ENCODE measurements around the gene YY1. TPM values are rescaled to one million over a fixed set of nuclear protein-coding genes. Genes with fewer than 3 reads are reported as not detected.

The YY1 gene
- total and polyA plus RNA-seq, 2 experiments from 2014 or later, result 88.2 to 128 TPM

DNA sequence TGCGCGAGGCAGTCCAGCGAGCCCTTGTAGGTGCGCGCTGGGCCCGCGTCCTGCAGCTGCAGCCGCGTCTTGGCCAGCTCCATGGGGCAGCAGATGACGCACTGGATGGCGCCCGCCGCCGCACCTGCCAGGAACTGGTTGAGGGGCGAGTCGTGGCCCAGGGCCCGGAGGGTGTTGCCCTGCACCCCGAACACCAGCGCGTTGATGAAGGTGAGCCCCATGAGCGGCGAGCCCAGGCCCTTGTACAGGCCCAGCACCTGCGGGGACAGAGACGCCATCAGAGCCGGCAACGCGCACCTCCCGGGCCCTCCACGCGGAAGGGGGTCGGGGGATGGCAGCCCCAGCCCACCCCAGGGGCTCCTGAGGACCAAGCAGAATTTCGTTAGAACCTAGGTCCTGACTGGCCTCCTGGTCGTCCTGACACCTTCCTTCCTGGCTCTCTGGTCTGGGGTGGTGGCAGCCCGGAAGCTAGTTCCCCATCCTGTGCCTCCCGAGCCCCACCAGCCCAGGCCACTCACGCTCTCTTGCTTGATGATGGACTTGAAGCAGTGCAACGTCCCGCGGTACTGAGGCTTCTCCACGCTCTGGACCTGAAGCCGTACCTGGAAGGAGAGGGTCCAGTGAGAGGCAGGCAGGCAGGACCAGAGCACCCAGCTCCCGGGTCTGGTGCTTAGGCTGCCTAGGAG is 54.0 kb downstream of the YY1 start:
- Mint-ChIP-seq H3K4me3 (no peak overlapping the region), H3K36me3 (ENCODE audit: low read depth) (peaks cover 46% of the 10 kb centered on the region)
- TF ChIP-seq EZH2phosphoT487 (IDR thresholded peaks at IDR 0.05; ENCODE audit: unreplicated experiment), result no peak
- TF ChIP-seq, protein P1, sequence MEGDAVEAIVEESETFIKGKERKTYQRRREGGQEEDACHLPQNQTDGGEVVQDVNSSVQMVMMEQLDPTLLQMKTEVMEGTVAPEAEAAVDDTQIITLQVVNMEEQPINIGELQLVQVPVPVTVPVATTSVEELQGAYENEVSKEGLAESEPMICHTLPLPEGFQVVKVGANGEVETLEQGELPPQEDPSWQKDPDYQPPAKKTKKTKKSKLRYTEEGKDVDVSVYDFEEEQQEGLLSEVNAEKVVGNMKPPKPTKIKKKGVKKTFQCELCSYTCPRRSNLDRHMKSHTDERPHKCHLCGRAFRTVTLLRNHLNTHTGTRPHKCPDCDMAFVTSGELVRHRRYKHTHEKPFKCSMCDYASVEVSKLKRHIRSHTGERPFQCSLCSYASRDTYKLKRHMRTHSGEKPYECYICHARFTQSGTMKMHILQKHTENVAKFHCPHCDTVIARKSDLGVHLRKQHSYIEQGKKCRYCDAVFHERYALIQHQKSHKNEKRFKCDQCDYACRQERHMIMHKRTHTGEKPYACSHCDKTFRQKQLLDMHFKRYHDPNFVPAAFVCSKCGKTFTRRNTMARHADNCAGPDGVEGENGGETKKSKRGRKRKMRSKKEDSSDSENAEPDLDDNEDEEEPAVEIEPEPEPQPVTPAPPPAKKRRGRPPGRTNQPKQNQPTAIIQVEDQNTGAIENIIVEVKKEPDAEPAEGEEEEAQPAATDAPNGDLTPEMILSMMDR (conservative IDR thresholded peaks at IDR 0.05; ENCODE audit: low read depth in 2 of 2), result no peak
- TF ChIP-seq, protein P2, sequence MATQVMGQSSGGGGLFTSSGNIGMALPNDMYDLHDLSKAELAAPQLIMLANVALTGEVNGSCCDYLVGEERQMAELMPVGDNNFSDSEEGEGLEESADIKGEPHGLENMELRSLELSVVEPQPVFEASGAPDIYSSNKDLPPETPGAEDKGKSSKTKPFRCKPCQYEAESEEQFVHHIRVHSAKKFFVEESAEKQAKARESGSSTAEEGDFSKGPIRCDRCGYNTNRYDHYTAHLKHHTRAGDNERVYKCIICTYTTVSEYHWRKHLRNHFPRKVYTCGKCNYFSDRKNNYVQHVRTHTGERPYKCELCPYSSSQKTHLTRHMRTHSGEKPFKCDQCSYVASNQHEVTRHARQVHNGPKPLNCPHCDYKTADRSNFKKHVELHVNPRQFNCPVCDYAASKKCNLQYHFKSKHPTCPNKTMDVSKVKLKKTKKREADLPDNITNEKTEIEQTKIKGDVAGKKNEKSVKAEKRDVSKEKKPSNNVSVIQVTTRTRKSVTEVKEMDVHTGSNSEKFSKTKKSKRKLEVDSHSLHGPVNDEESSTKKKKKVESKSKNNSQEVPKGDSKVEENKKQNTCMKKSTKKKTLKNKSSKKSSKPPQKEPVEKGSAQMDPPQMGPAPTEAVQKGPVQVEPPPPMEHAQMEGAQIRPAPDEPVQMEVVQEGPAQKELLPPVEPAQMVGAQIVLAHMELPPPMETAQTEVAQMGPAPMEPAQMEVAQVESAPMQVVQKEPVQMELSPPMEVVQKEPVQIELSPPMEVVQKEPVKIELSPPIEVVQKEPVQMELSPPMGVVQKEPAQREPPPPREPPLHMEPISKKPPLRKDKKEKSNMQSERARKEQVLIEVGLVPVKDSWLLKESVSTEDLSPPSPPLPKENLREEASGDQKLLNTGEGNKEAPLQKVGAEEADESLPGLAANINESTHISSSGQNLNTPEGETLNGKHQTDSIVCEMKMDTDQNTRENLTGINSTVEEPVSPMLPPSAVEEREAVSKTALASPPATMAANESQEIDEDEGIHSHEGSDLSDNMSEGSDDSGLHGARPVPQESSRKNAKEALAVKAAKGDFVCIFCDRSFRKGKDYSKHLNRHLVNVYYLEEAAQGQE (IDR thresholded peaks at IDR 0.05; ENCODE audit: unreplicated experiment), result no peak
- TF ChIP-seq ZNF114 (CRISPR knock-in tag; IDR thresholded peaks at IDR 0.05), result no peak
- no peak for TF ChIP-seq CREB1 (CRISPR knock-in tag; IDR thresholded peaks at IDR 0.05; ENCODE audit: low read depth)

DNA sequence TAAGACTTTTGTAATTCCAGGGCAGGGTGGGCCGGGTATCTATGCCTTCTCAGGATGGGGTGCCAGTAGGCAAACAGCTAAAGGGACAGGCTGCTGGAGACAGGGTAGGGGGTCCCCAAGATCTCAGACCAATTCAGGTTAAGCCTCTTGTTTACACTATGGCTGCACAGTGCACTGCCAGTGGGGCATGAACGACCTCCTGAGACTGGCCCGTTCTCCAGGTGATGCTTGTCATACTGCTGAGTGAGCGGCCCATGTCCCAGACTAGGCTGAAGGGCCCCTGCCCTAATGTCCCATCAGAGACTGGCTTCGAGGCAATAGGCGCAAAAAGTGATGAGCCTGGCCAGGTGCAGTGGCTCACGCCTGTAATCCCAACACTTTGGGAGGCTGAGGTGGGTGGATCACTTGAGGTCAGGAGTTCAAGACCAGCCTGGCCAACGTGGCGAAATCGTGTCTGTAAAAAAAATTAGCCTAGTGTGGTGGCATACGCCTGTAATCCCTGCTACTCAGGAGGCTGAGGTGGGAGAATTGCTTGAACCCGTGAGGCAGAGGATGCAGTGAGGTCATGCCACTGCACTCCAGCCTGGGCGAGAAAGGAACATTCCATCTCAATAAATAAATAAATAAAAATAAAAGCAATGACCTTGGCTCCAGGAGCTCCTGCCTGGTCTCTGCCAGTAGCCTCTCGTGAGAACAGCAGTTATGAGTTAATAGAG is 54.7 kb downstream of the YY1 start:
- 0 out of 2 replicates have a peak, but pooled peaks cover 2% of the 10 kb centered on the region for H3K79me2 ChIP-seq (replicated peaks; ENCODE audit: insufficient read depth)
- peaks cover 53% of the 10 kb centered on the region for H3K36me3 Mint-ChIP-seq (ENCODE audit: low read depth)
- no peak for DNase-seq (ENCODE audit: low spot score)
- TF ChIP-seq CREB1 (CRISPR knock-in tag; IDR thresholded peaks at IDR 0.05; ENCODE audit: low read depth), result no peak
- no peak for TF ChIP-seq STAT1 (IDR thresholded peaks at IDR 0.05; ENCODE audit: unreplicated experiment)
- TF ChIP-seq JUNB (IDR thresholded peaks at IDR 0.05; ENCODE audit: unreplicated experiment), result no peak
- TF ChIP-seq EZH2phosphoT487 (IDR thresholded peaks at IDR 0.05; ENCODE audit: unreplicated experiment), result no peak
- no peak for TF ChIP-seq ZNF114 (CRISPR knock-in tag; IDR thresholded peaks at IDR 0.05)
- TF ChIP-seq EZH2 (IDR thresholded peaks at IDR 0.05; ENCODE audit: low read depth, unreplicated experiment), result no peak

More for the DNA sequence above, 54.0 kb downstream of the YY1 start:
- Histone ChIP-seq H2AFZ (no peak overlapping the region), H3K4me1 (ENCODE audit: insufficient read depth) (no peaks in the 10 kb centered on the region), H3K27ac (ENCODE audit: low read depth) (no peak overlapping the region), H4K20me1 (replicated peaks; ENCODE audit: insufficient read depth) (peaks cover 31% of the 10 kb centered on the region), H3K36me3 (ENCODE audit: insufficient read depth) (no peaks in the 10 kb centered on the region; the same call in 1 of the 2 replicates), H3F3A (replicated peaks; ENCODE audit: low read depth) (peaks cover 8% of the 10 kb centered on the region; the same call in 1 of the 2 replicates), H3K4me3 (no peak overlapping the region), H3K79me2 (replicated peaks; ENCODE audit: insufficient read depth) (no peaks in the 10 kb centered on the region), H3K4me2 (no peak overlapping the region), H3K27me3 (ENCODE audit: insufficient read depth) (no peaks in the 10 kb centered on the region), H3K9me2 (ENCODE audit: insufficient read depth) (no peaks in the 10 kb centered on the region)
- ATAC-seq (no peak), DNase-seq (ENCODE audit: low spot score) (no peak)
- Mint-ChIP-seq H3K4me1 (peaks cover 22% of the 10 kb centered on the region), H3K27me3 (ENCODE audit: insufficient read depth, low read depth, poor library complexity) (peaks cover 6% of the 10 kb centered on the region), H3K9me3 (no peaks in the 10 kb centered on the region), H3K27ac (no peak overlapping the region)

More for the DNA sequence above, 54.7 kb downstream of the YY1 start:
- Histone ChIP-seq H3K9me2 (ENCODE audit: insufficient read depth) (no peaks in the 10 kb centered on the region), H3K4me2 (no peak overlapping the region), H4K20me1 (replicated peaks; ENCODE audit: insufficient read depth) (peaks cover 34% of the 10 kb centered on the region), H3K4me1 (ENCODE audit: insufficient read depth) (no peaks in the 10 kb centered on the region), H2AFZ (no peak overlapping the region), H3F3A (replicated peaks; ENCODE audit: low read depth) (peaks cover 10% of the 10 kb centered on the region; the same call in 1 of the 2 replicates), H3K27me3 (ENCODE audit: insufficient read depth) (no peaks in the 10 kb centered on the region), H3K36me3 (ENCODE audit: insufficient read depth) (no peaks in the 10 kb centered on the region; the same call in 1 of the 2 replicates), H3K27ac (ENCODE audit: low read depth) (no peak overlapping the region), H3K4me3 (no peak overlapping the region)
- Mint-ChIP-seq H3K4me3 (no peak overlapping the region), H3K27ac (no peak overlapping the region), H3K9me3 (no peaks in the 10 kb centered on the region), H3K27me3 (ENCODE audit: insufficient read depth, low read depth, poor library complexity) (peaks cover 8% of the 10 kb centered on the region), H3K4me1 (peaks cover 20% of the 10 kb centered on the region)
- ATAC-seq, result no peak
